T47D (cell line): Measurements from ENCODE around the gene FANCF.

Source experiments
- DNase-seq, 2 experiments: peaks; one replicate each; pipeline versions ENCODE4 v3.0.0 to v3.0.0-alpha.2; 2011 to 2012; ENCODE audit warnings: low read depth in 1 of 2, low spot score in 1 of 2
- JUND ChIP-seq: IDR thresholded peaks from 2 replicates; pipeline ENCODE4 v1.6.1; 2012; ENCODE audit warnings: low read depth
- in situ Hi-C: cut with HindIII; loops from 2 replicates; pipeline ENCODE4 v1.10.0; 2016; ENCODE audit warnings: low sequenced_read_pairs, low pct_unique_long_range_greater_than_20kb

Gene FANCF

GRCh38 chr11:22584976-22585375 is 40.6 kb downstream of the FANCF start:
- no peak for DNase-seq
- in situ Hi-C loops = no loop called here
- TF ChIP-seq JUND = no peak

GRCh38 chr11:22583963-22584492 is 41.6 kb downstream of the FANCF start:
- in situ Hi-C loops = no loop called here
- TF ChIP-seq JUND = no peak
- DNase-seq = peak in 1 of 2 experiments; percentile 16

GRCh38 chr11:22582151-22582410 is 43.5 kb downstream of the FANCF start:
- in situ Hi-C loops = no loop called here
- TF ChIP-seq JUND = no peak
- no peak for DNase-seq

GRCh38 chr11:22581354-22582150 is 44.1 kb downstream of the FANCF start:
- in situ Hi-C loops = no loop called here
- DNase-seq = no peak
- no peak for TF ChIP-seq JUND

- no peak for TF ChIP-seq JUND
- no peak for DNase-seq
- in situ Hi-C loops = no loop called here
Measured at GRCh38 chr11:22577854-22578253, 47.8 kb downstream of the FANCF start.
